ENCODE data around the gene BMPR2.
"Not testable (repeated sequence)": the region's sequence is repeated elsewhere in the genome, so short reads cannot be mapped to it uniquely, and the experiment has no call there.

Gene BMPR2

GRCh38 chr2:202490479-202490878 lies 114.4 kb downstream of the BMPR2 start:
- no peak for FAIRE-seq
- DNase-seq (ENCODE audit: insufficient read length, low spot score), result no peak

GRCh38 chr2:202491514-202491913 lies 115.4 kb downstream of the BMPR2 start:
- TF ChIP-seq CTCF (IDR thresholded peaks at IDR 0.05; ENCODE audit: insufficient read depth, missing control alignments), result no peak
- FAIRE-seq, result no peak
- DNase-seq (ENCODE audit: insufficient read length, low spot score), result no peak

More at GRCh38 chr2:202490479-202490878, 114.4 kb downstream of the BMPR2 start:
- TF ChIP-seq CTCF (IDR thresholded peaks at IDR 0.05; ENCODE audit: insufficient read depth, missing control alignments), result no peak

DNA sequence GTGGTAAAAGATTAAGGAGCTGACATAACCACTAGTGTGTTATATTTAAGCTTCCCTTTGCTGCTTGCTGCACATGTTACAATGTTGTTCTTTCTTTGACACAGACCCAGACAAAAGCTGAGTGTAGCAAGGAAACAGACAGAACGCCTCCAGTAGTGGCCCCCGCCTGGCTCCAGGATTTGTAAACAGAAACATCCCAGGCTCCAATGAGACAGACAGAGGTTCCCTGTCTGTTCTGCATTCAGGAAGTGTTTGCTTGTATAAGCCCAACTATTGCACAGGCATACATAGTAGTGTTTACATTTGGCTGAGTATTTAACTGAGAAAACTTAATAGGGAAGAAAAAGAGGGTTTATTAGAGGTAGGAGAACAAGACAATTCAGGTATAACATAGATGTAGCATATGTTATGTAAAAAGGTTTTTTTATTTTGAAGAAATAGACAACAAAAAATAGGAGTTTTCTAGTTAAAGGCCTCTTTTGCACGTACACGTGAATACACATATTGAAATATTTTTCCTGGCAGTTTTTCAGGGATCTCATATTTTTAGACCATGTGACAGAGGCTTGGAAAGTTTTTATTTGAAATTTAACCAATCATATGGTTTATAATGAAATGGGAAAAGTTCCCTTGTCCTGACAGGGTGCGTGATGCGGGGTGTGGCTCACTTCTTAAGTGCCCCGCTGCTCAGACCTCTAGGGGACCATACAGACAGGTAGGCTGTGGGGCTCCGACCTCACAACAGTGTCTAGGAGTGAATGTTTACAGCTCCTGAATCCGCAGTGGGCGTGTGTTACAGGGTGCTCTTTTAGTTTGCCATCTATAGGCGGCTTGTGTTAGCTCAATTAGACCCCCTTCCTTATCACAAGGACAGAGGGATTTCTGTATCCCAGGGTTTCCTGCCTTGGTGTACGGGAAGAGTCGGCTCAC lies 118.4 kb downstream of the BMPR2 start:
- no peak for TF ChIP-seq CTCF (IDR thresholded peaks at IDR 0.05; ENCODE audit: insufficient read depth, missing control alignments)

DNA sequence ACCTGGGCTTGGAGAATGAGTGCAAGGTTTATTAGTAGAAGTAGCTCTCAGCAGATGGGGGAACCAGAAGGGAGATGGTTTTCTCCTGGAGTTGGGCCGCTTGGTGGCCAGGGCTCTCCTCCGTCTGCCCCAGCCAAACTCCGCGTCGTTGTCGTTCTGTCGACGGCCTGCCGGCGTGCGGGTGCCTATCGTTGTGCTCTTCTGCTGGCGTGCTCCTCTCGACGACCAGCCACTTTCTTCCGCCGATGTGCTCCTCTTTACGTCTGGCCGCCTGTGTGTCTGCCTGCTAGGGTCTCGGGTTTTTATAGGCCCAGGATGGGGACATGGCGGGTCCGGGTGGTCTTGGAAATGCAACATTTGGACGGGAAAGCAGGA lies 119.1 kb downstream of the BMPR2 start:
- DNase-seq (ENCODE audit: insufficient read length, low spot score) (no peak), FAIRE-seq (no peak)
- no peak for TF ChIP-seq CTCF (IDR thresholded peaks at IDR 0.05; ENCODE audit: insufficient read depth, missing control alignments)

More for the DNA sequence above, 118.4 kb downstream of the BMPR2 start:
- DNase-seq (ENCODE audit: insufficient read length, low spot score) (peak; percentile 30), FAIRE-seq (no peak)

DNA sequence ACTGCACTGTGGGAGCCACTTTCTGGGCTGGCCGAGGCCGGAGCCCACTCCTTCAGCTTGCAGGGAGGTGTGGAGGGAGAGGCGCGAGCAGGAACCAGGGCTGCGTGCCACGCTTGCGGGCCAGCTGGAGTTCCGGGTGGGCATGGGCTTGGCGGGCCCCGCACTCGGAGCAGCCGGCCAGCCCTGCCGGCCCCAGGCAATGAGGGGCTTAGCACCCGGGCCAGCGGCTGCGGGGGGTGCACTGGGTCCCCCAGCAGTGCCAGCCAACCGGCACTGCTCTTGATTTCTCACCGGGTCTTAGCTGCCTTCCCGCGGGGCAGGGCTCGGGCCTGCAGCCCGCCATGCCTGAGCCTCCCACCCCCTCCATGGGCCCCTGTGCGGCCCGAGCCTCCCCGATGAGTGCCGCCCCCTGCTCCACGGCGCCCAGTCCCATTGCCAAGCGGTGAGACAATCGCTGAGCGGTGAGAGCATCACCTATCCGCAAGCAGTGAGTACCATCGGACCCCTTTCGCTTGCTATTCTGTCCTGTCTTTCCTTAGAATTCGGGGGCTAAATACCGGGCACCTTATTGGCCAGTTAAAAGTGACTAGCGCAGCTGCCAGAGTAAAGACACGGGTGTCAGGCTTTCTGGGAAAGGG lies 120.8 kb downstream of the BMPR2 start:
- not testable (repeated sequence) for DNase-seq (ENCODE audit: insufficient read length, low spot score); FAIRE-seq

GRCh38 chr2:202497473-202497866 lies 121.3 kb downstream of the BMPR2 start:
- not testable (repeated sequence) for DNase-seq (ENCODE audit: insufficient read length, low spot score); FAIRE-seq

- DNase-seq (ENCODE audit: insufficient read length, low spot score); FAIRE-seq: not testable (repeated sequence)
These were observed 123.7 kb downstream of the BMPR2 start for GRCh38 chr2:202499841-202500240.

DNA sequence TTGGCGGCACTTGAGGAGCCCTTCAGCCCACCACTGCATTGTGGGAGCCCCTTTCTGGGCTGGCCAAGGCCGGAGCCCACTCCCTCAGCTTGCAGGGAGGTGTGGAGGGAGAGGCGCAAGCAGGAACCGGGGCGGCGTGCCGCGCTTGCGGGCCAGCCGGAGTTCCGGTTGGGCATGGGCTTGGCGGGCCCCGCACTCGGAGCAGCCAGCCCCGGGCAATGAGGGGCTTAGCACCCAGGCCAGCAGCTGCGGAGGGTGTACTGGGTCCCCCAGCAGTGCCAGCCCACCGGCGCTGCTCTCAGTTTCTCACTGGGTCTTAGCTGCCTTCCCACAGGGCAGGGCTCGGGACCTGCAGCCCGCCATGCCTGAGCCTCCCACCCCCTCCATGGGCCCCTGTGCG lies 127.1 kb downstream of the BMPR2 start:
- not testable (repeated sequence) for FAIRE-seq; DNase-seq (ENCODE audit: insufficient read length, low spot score)

DNA sequence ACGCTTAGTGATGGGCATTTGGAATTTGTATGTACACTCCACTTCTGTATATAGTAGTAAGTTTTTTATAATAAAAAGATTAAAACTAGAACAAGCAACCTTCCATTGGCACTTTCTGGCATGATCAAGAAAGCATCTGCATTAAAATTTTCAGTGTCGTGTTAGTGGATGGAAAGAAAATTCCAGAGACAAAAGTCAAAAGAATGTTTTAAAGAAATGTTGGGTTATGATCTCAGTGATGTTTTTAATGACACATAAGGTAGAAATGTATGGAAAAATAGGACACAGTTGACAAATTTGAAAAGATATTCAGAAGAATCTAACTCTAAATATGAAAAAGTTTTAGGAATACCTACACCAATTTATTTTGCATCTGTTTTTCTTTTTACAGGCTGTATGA lies 132.6 kb downstream of the BMPR2 start:
- FAIRE-seq (peak; percentile 87), DNase-seq (ENCODE audit: insufficient read length, low spot score) (no peak)
- no peak for TF ChIP-seq CTCF (IDR thresholded peaks at IDR 0.05; ENCODE audit: insufficient read depth, missing control alignments)

Measured in D721Med (cell line).